Measurements from ENCODE around the gene AGXT. TPM values are rescaled to one million over a fixed set of nuclear protein-coding genes. Genes with fewer than 3 reads are reported as not detected.

Gene AGXT
- total and polyA plus RNA-seq, 2 of the 8 experiments (the other 6 are each of a cell fraction or from before 2014, with no cell fraction given) = 0.03 TPM; not detected in 1

DNA sequence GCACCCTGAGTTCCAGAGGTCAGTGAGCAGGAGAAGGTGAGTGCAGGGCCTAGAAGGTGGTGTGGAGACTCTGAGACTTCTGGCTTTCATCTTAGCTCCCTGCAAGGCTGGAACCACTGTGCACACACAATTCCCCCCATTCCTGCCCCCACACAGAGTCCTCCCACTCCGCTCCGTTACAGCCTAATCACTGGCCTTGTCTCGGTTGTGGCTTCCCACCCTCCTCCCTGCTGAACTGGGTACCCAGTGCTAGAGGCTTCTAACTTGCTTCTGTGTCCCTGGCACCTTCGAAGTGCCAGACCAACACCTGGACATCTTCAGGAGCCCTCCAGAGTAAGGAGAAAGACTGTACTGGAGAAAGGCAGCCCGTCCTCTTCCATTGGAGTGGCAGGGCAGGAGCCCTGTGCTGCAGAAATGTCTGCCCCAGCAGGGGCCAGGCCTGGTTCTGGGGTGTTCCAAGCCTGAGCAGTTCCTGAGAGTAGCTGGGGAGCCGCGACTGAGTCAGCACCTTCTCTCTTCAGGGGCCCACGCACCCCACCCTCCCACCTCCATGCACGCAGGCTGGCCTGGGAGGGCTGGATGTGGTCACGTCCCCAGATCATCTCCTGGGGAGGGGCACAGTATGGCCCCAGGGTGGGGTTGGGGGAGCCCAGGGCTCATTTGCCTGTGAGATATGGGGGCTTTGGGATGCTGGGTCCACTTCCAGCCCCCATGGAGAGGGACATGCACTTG, 60.9 kb downstream of the AGXT start:
- Histone ChIP-seq H2AK5ac (ENCODE audit: low read depth, low read length) (no peak overlapping the region), H4K5ac (ENCODE audit: insufficient read length, low read depth, low read length) (no peak overlapping the region), H3K23ac (ENCODE audit: insufficient read length) (no peak overlapping the region), H3K4me2 (ENCODE audit: insufficient read depth in 1 of 2, low read depth in 2 of 2, low read length in 2 of 2) (no peak overlapping the region), H4K91ac (replicated peaks; ENCODE audit: insufficient read length, low read length) (no peak overlapping the region), H2BK12ac (ENCODE audit: low read depth, low read length) (no peak overlapping the region), H3K36me3 (ENCODE audit: control insufficient read depth in 2 of 4, insufficient read depth in 4 of 4, low read length in 3 of 4) (no peaks in the 10 kb centered on the region), H2BK5ac (ENCODE audit: low read depth, low read length) (no peak overlapping the region), H3K56ac (replicated peaks; ENCODE audit: insufficient read length, low read depth, low read length) (no peak overlapping the region), H4K8ac (ENCODE audit: extremely low read depth, insufficient read depth, low read length) (no peak overlapping the region), H3K18ac (ENCODE audit: extremely low read depth, low read length) (no peak overlapping the region), H2BK20ac (ENCODE audit: low read length) (no peak overlapping the region), H3K79me2 (ENCODE audit: control insufficient read depth in 1 of 2, insufficient read depth in 2 of 2, low read length in 2 of 2) (no peaks in the 10 kb centered on the region), H3K27ac (ENCODE audit: low read depth, low read length) (no peak overlapping the region), H2BK120ac (replicated peaks; ENCODE audit: low read depth, low read length) (no peak overlapping the region), H4K20me1 (replicated peaks in 1 of 2; ENCODE audit: control insufficient read depth in 1 of 2, insufficient read depth in 2 of 2, low read length in 2 of 2) (no peaks in the 10 kb centered on the region), H3K14ac (ENCODE audit: insufficient read length) (no peak overlapping the region), H3K9me3 (ENCODE audit: insufficient read depth in 2 of 2, low read depth in 1 of 2, low read length in 1 of 2) (no peaks in the 10 kb centered on the region), H3K9ac (replicated peaks in 1 of 4; ENCODE audit: extremely low read depth in 1 of 4, low read depth in 3 of 4, low read length in 3 of 4) (no peak overlapping the region), H3K23me2 (ENCODE audit: low read depth, low read length) (no peaks in the 10 kb centered on the region), H3K27me3 (replicated peaks in 1 of 4; ENCODE audit: control insufficient read depth in 3 of 4, extremely low read depth in 1 of 4, insufficient read depth in 3 of 4, low read length in 3 of 4) (no peaks in the 10 kb centered on the region), H3K4ac (replicated peaks; ENCODE audit: insufficient read length, low read depth, low read length) (no peak overlapping the region), H3K79me1 (ENCODE audit: low read depth, low read length) (no peaks in the 10 kb centered on the region), H3K4me1 (replicated peaks in 1 of 4; ENCODE audit: control insufficient read depth in 3 of 4, insufficient read depth in 4 of 4, low read length in 3 of 4) (no peaks in the 10 kb centered on the region), H3K4me3 (ENCODE audit: extremely low read depth in 1 of 4, insufficient read depth in 2 of 4, low read depth in 3 of 4, low read length in 4 of 4) (no peak overlapping the region), H2AFZ (ENCODE audit: low read length) (no peak overlapping the region), H2BK15ac (ENCODE audit: low read length) (no peak overlapping the region)
- 73% methylated on average over 9 of the region's 10 CpGs; no CpG with 5 or more reads in 1 of the 2 experiments for WGBS, 2 experiments (ENCODE audit: extremely low coverage in 1 of 2, insufficient coverage in 1 of 2, insufficient read length in 1 of 2, insufficient replicate concordance in 2 of 2, low coverage in 1 of 2, low lambda C conversion rate in 2 of 2, missing lambda C conversion rate in 1 of 2)
- ChIA-PET POLR2A (ENCODE audit: partially characterized antibody) (no interaction called here), CTCF (ENCODE audit: partially characterized antibody) (no interaction called here)
- no peak for FAIRE-seq
- DNase-seq (ENCODE audit: low read depth in 1 of 2, low spot score in 2 of 2) = peak in 1 of 2 experiments; percentile 37
- TF ChIP-seq CEBPB (IDR thresholded peaks at IDR 0.05; ENCODE audit: low read depth, low read length) = no peak
- no peak for TF ChIP-seq ASH2L (IDR thresholded peaks at IDR 0.05; ENCODE audit: low read length)
- no peak for TF ChIP-seq RFX5 (IDR thresholded peaks at IDR 0.05; ENCODE audit: borderline replicate concordance, low read depth, low read length)
- TF ChIP-seq SRF (IDR thresholded peaks at IDR 0.05; ENCODE audit: low read depth, low read length) = no peak
- TF ChIP-seq PHF8 (conservative IDR thresholded peaks at IDR 0.05; ENCODE audit: low read depth, low read length) = no peak
- TF ChIP-seq TEAD4 (IDR thresholded peaks at IDR 0.05; ENCODE audit: low read depth, low read length) = no peak
- no peak for TF ChIP-seq EP300 (IDR thresholded peaks at IDR 0.05; ENCODE audit: borderline replicate concordance in 1 of 2, low read depth in 2 of 2, low read length in 2 of 2)
- TF ChIP-seq, protein P1, sequence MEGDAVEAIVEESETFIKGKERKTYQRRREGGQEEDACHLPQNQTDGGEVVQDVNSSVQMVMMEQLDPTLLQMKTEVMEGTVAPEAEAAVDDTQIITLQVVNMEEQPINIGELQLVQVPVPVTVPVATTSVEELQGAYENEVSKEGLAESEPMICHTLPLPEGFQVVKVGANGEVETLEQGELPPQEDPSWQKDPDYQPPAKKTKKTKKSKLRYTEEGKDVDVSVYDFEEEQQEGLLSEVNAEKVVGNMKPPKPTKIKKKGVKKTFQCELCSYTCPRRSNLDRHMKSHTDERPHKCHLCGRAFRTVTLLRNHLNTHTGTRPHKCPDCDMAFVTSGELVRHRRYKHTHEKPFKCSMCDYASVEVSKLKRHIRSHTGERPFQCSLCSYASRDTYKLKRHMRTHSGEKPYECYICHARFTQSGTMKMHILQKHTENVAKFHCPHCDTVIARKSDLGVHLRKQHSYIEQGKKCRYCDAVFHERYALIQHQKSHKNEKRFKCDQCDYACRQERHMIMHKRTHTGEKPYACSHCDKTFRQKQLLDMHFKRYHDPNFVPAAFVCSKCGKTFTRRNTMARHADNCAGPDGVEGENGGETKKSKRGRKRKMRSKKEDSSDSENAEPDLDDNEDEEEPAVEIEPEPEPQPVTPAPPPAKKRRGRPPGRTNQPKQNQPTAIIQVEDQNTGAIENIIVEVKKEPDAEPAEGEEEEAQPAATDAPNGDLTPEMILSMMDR (IDR thresholded peaks at IDR 0.05; ENCODE audit: control extremely low read depth in 1 of 3, insufficient read depth in 1 of 3, low read depth in 1 of 3, low read length in 3 of 3) = no peak
- no peak for TF ChIP-seq SUZ12 (IDR thresholded peaks at IDR 0.05; ENCODE audit: low read length)
- no peak for TF ChIP-seq CREB1 (IDR thresholded peaks at IDR 0.05)
- no peak for TF ChIP-seq CHD2 (IDR thresholded peaks at IDR 0.05; ENCODE audit: low read length)
- TF ChIP-seq HDAC6 (IDR thresholded peaks at IDR 0.05; ENCODE audit: low read depth, low read length) = no peak

Data from H1 (cell line).